Activated T-cell treated with anti-CD3 and anti-CD28 coated beads, Interleukin-2, amount 50 U/mL, for 4 hours (primary cell): ENCODE results near the gene NBAS. TPM values are rescaled to one million over a fixed set of nuclear protein-coding genes. Genes with fewer than 3 reads are reported as not detected.
"Not testable (repeated sequence)": the region's sequence is repeated elsewhere in the genome, so short reads cannot be mapped to it uniquely, and the experiment has no call there.

Experiments
- ATAC-seq, 2 donors: fragments of 200-7000 bp; cut with Tn5 transposase; one replicate each; pipeline ENCODE4 v1.10.0; 2021
- DNase-seq: peaks from one replicate; pipeline ENCODE4 v3.0.0-alpha.2; 2020
- H3K27me3 Mint-ChIP-seq: one replicate; pipeline ENCODE4 v1.8.0; 2021; ENCODE audit warnings: low read depth, mixed read lengths
- H3K36me3 Mint-ChIP-seq: one replicate; pipeline ENCODE4 v1.8.0; 2022; ENCODE audit warnings: mixed read lengths; ENCODE audit not compliant: insufficient read depth
- H3K4me1 Mint-ChIP-seq: one replicate; pipeline ENCODE4 v1.8.0; 2021; ENCODE audit warnings: low read depth, mixed read lengths
- H3K4me3 Mint-ChIP-seq: one replicate; pipeline ENCODE4 v1.8.0; 2021; ENCODE audit warnings: mild to moderate bottlenecking, moderate library complexity, mixed read lengths
- H3K9me3 Mint-ChIP-seq: one replicate; pipeline ENCODE4 v1.8.0; 2021; ENCODE audit warnings: mixed read lengths
- total RNA-seq, 3 donors: library from RNA; stranded (reverse); gene quantifications; one replicate each; pipeline ENCODE4 v1.2.1, GENCODE V29; 2021

The NBAS gene
- total RNA-seq, 3 donors from 2014 or later = 28.5 to 30.4 (median 29.7) TPM

DNA sequence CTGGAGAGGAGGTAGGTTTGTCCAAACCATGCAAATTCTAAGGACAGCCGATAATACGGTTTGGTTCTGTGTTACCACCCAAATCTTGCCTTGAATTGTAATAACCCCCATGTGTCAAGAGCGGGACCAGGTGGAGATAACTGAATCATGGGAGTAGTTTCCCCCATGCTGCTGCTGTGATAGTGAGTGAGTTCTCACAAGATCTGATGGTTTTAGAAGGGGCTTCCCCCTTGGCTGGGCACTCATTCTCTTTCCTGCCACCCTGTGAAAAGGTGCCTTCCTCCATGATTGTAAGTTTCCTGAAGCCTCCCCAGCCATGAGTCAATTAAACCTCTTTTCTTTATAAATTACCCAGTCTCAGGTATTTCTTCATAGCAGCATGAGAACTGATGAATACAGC lies 295.2 kb downstream of the NBAS start:
- DNase-seq = no peak
- ATAC-seq = peak; percentile 27 to 35
- no peaks in the 10 kb centered on the region for H3K4me1 Mint-ChIP-seq
- H3K36me3 Mint-ChIP-seq = peaks cover 55% of the 10 kb centered on the region
- H3K27me3 Mint-ChIP-seq = no peaks in the 10 kb centered on the region
- H3K4me3 Mint-ChIP-seq = no peak overlapping the region
- peaks cover 9% of the 10 kb centered on the region for H3K9me3 Mint-ChIP-seq

DNA sequence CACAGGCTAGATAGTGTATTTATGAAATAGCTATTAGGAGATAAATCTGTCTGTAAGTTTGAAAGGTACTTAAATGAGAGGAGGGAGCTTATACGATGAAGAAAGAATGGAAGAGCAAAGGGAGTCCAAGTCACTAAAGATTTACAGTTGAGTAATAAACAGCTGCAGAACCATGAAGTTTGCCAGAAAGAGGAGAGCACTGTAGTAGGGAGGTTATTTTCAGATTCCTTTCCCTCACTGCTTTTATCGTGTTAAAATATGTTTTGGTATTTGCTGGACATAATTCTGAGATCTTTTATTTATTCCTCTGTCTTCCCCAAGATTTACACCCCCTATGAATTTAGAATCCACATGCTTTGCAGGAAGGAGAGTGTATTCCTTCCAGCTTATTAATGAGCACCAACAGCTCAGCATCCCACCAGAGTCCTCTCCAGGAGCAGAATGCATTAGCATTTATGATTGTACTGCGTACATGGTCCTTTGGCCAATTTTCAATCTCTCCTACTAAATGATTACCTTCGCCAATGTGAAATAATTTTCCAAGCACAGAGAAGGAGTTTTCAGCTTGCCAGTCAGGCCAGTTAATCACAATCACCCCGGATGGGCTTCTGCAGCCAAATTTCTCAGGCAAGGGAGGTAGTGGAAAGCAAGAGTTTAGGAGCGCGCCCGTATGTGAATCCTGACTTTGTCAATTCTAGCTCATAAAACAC lies 297.0 kb downstream of the NBAS start:
- H3K4me1 Mint-ChIP-seq = no peaks in the 10 kb centered on the region
- ATAC-seq (no peak), DNase-seq (no peak)
- H3K27me3 Mint-ChIP-seq = no peaks in the 10 kb centered on the region
- H3K9me3 Mint-ChIP-seq = peaks cover 16% of the 10 kb centered on the region
- H3K36me3 Mint-ChIP-seq = peaks cover 61% of the 10 kb centered on the region
- no peak overlapping the region for H3K4me3 Mint-ChIP-seq

DNA sequence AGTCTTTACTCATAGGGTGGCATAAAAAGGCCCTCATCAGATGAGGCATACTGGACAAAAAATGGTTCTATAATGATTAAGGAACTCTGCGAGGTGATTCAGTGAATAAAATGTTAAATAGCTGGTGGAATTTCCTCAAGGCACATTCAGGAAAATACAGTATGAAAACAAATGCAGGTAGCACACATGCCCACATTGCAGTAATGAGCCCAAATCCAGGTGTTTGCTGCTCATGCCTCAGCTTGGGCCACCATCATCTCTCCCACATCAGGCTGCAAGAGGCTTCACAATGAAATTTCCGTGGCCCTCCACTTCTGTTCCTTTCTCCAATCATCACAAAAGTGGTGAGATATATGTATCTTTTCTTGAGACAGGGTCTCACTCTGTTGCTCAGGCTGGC lies 298.3 kb downstream of the NBAS start:
- no peak for ATAC-seq
- peaks cover 57% of the 10 kb centered on the region for H3K36me3 Mint-ChIP-seq
- DNase-seq = no peak
- no peaks in the 10 kb centered on the region for H3K4me1 Mint-ChIP-seq
- H3K4me3 Mint-ChIP-seq = no peak overlapping the region
- H3K27me3 Mint-ChIP-seq = no peaks in the 10 kb centered on the region
- H3K9me3 Mint-ChIP-seq = peaks cover 21% of the 10 kb centered on the region

DNA sequence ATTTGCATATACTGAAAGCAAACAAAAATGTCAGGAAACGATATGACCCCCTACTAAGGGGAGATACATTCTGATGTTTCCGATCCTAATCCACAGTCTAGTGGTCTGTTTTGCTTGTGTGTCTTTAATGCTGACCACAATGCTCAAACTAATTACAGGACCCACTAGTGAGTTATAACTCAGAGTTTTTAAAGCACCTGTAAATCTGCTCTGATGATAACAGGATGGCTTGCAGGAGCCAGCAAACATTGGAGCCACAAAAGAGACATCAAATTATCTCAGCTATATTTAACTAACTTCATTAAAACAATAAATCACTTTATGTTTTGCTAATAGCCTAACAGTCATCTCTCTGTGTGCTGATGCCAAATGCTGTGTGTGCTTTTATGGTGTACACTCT lies 300.3 kb downstream of the NBAS start:
- DNase-seq = no peak
- H3K36me3 Mint-ChIP-seq = peaks cover 54% of the 10 kb centered on the region
- H3K27me3 Mint-ChIP-seq = no peaks in the 10 kb centered on the region
- ATAC-seq = no peak
- H3K4me1 Mint-ChIP-seq = no peaks in the 10 kb centered on the region
- no peak overlapping the region for H3K4me3 Mint-ChIP-seq
- peaks cover 21% of the 10 kb centered on the region for H3K9me3 Mint-ChIP-seq

DNA sequence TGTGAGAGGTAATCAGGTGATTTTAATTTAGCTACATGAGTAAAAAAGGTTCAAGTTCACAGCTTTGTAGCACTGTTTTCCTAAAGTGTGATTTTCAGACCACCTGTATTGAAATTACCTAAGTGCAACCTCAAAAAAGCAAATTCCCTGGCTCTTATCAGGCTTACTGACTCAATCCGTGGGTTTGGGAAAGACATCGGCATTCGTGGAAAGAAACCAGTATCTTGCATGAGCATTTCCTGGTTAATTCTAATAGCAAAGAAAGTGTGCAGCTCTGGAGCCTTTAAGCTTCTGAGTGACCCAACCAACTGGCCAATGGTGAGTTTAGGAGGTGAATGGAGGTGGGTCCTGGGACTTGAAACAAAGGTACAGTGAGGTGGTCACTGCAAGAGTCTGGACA lies 300.9 kb downstream of the NBAS start:
- Mint-ChIP-seq H3K9me3 (peaks cover 21% of the 10 kb centered on the region), H3K4me3 (no peak overlapping the region), H3K4me1 (no peaks in the 10 kb centered on the region), H3K36me3 (peaks cover 54% of the 10 kb centered on the region), H3K27me3 (no peaks in the 10 kb centered on the region)
- DNase-seq (no peak), ATAC-seq (no peak)

DNA sequence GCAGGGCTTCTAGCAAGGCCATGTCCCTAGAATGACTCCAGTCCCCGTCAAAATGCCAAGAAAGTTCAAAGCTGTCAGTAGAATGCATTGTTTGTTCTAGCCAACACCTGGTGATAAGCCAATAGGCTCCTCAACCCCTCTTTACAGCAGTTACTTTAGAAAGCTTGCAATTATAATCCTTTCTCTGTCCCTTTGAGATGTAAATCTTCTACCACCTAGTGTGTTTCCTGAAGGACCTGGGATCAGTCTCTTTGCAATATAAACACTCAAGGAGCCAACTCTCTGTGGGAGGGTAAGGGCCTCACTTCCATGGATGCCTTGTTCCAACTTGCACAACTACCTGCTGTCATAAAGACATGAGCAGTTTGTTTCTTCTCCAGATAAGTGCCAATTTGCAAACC lies 301.8 kb downstream of the NBAS start:
- ATAC-seq = no peak
- Mint-ChIP-seq H3K36me3 (peaks cover 46% of the 10 kb centered on the region), H3K27me3 (no peaks in the 10 kb centered on the region), H3K4me3 (no peak overlapping the region), H3K9me3 (peaks cover 21% of the 10 kb centered on the region), H3K4me1 (no peaks in the 10 kb centered on the region)
- DNase-seq = no peak

DNA sequence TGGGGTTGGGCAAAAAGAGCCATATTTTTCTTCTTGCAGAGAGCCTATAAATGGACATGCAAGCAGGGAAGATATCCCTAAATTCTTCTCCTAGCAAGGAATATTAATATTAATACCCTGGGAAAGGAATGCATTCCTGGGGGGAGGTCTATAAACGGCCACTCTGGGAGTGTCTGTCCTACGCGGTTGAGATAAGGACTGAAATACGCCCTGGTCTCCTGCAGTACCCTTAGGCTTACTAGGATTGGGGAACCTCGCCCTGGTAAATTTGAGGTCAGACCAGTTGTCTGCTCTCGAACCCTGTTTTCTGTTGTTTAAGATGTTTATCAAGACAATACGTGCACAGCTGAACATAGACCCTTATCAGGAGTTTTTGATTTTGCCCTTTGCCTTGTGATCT lies 302.7 kb downstream of the NBAS start:
- not testable (repeated sequence) for DNase-seq, ATAC-seq, H3K27me3 Mint-ChIP-seq, H3K4me3 Mint-ChIP-seq, H3K4me1 Mint-ChIP-seq
- H3K36me3 Mint-ChIP-seq = peaks cover 36% of the 10 kb centered on the region
- peaks cover 15% of the 10 kb centered on the region for H3K9me3 Mint-ChIP-seq

DNA sequence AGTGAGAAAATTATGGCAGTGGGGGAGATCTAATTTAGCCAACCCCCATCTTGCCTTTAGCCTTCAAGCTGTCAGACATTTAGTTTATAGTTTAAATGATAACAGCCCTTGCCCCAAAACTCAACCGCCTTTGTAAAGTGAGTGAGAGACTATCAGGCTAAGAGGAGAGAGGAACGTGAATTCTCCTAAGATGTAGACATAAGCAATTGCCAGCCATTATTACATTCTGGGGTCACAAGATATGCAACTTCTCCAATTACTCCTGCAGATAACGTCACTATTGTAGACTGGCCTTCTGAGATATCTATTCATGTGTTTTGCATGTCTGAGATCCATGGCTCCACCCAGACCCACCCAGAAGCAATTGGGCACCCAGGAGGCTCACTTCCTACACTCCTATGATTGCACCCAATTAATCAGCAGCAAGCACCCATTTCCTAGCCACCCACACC lies 307.3 kb downstream of the NBAS start:
- no peak overlapping the region for H3K4me3 Mint-ChIP-seq
- peaks cover 17% of the 10 kb centered on the region for H3K9me3 Mint-ChIP-seq
- no peaks in the 10 kb centered on the region for H3K4me1 Mint-ChIP-seq
- peaks cover 37% of the 10 kb centered on the region for H3K36me3 Mint-ChIP-seq
- no peak for DNase-seq
- no peaks in the 10 kb centered on the region for H3K27me3 Mint-ChIP-seq
- no peak for ATAC-seq

DNA sequence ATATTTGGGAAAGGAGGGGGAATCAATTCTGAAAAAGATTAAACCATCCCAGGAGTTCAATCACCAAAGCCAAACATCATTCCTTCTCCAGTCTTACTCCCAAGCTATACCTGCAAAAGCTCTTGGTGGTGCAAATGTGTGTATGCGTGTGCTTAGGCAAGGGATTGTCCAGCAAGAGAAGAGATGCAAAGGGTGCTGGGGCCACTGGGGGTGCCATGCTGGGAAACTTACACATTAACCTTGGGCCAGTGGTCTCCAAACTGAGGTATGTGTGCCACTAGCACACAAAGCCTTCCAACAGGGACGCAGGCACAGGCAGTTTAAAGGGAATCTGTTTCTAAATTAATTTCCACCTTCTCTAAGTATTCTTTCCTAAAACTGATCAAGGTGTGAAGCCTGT lies 307.9 kb downstream of the NBAS start:
- DNase-seq = no peak
- Mint-ChIP-seq H3K9me3 (peaks cover 13% of the 10 kb centered on the region), H3K4me3 (no peak overlapping the region), H3K36me3 (peaks cover 35% of the 10 kb centered on the region), H3K4me1 (no peaks in the 10 kb centered on the region), H3K27me3 (no peaks in the 10 kb centered on the region)
- no peak for ATAC-seq

DNA sequence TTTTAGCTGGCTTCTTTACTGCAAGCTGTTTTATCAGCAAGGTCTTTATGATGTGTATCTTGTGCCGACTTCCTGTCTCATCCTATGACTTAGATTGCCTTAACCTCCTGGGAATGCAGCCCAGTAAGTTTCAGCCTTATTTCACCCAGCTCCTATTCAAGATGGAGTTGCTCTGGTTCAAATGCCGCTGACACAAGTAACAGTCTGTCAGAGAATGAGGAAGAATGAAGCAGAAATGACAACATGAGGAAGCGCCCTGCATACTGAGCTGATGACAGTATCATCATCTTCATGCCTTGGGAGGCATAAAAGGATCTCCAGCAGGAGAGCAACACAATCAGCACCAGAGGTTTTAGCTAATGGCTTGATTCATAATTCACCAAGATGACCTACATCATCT lies 309.4 kb downstream of the NBAS start:
- no peaks in the 10 kb centered on the region for H3K27me3 Mint-ChIP-seq
- no peak for DNase-seq
- no peak for ATAC-seq
- H3K36me3 Mint-ChIP-seq = peaks cover 31% of the 10 kb centered on the region
- no peaks in the 10 kb centered on the region for H3K4me1 Mint-ChIP-seq
- H3K4me3 Mint-ChIP-seq = no peak overlapping the region
- H3K9me3 Mint-ChIP-seq = peaks cover 13% of the 10 kb centered on the region

DNA sequence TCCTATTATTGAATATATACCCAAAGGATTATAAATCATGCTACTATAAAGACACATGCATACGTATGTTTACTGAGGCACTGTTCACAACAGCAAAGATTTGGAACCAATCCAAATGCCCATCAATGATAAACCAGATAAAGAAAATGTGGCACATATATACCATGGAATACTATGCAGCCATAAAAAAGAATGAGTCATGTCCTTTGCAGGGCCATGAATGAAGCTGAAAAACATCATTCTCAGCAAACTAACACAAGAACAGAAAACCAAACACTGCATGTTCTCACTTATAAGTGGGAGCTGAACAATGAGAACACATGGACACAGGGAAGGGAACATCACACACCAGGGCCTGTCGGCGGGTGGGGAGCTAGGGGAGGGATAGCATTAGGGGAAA lies 310.2 kb downstream of the NBAS start:
- Mint-ChIP-seq H3K9me3 (peaks cover 13% of the 10 kb centered on the region), H3K36me3 (peaks cover 34% of the 10 kb centered on the region)
- H3K27me3 Mint-ChIP-seq, H3K4me1 Mint-ChIP-seq, ATAC-seq, DNase-seq, H3K4me3 Mint-ChIP-seq: not testable (repeated sequence)

DNA sequence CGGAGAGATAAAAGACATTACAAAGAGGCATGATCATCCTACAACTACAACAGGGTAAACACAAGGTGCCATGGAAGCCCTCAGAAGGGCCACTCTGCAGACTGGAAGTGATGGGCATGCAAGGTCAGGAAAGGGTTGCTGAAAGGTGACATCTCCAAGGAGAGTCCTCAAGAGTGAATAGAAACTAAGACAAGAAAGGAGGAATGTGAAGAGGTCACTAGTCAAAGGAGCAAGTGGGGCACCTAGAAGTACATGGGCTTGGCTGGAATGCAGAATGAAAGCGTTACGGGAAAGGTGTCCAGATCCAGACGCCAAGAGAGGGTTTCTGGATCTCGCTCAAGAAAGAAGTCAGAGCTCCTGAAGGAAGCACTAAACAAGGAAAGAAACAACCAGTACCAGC lies 314.3 kb downstream of the NBAS start:
- Mint-ChIP-seq H3K4me1 (peaks cover 17% of the 10 kb centered on the region), H3K36me3 (peaks cover 40% of the 10 kb centered on the region), H3K4me3 (no peak overlapping the region), H3K27me3 (no peaks in the 10 kb centered on the region), H3K9me3 (peaks cover 13% of the 10 kb centered on the region)
- DNase-seq = no peak
- no peak for ATAC-seq

DNA sequence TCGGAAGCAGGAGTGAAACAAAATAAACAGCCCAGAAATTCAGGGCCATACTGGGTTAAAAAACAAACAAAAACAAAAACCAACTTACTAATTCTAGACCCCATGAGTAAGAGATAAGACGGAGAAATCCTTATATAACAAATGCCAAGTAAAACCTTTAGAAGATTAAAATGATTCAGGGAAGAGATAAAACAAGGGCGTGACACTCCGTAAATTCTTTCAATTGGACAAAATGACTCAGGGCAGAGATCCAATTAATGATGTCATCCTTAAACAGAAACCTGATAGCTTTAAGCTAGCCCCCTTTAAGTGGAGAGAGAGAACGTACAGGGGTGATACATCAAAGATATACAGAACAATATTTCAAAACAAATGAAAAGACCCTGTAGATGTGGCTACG lies 317.4 kb downstream of the NBAS start:
- Mint-ChIP-seq H3K9me3 (no peaks in the 10 kb centered on the region), H3K4me3 (no peak overlapping the region), H3K36me3 (peaks cover 26% of the 10 kb centered on the region), H3K27me3 (no peaks in the 10 kb centered on the region), H3K4me1 (peaks cover 17% of the 10 kb centered on the region)
- DNase-seq (no peak), ATAC-seq (no peak)

DNA sequence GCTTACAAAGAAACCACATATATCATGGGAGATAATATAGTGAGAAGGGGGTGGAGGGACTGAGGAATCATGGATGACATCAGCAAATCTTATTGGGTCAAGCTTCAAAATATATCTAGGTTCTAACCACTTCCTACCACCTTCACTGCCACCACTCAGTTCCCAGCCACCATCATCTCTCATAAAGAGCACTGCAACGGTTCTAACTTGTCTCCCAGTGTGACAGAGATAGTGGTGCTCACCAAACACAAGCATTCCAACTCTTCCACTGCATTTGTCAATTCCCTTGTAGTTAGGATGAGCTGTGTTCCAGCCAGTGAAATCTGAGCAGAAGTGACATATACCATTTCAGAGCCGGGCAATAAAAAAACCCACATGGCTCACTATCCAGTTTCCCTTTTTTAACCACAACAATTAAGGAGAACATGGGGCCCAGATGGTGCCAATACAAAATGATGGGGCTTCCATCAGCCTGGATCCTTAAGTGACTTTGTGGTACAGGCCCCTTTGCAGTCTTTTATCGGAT lies 318.1 kb downstream of the NBAS start:
- DNase-seq (no peak), ATAC-seq (no peak)
- Mint-ChIP-seq H3K9me3 (no peaks in the 10 kb centered on the region), H3K4me1 (peaks cover 17% of the 10 kb centered on the region), H3K36me3 (peaks cover 29% of the 10 kb centered on the region), H3K27me3 (no peaks in the 10 kb centered on the region), H3K4me3 (no peak overlapping the region)

DNA sequence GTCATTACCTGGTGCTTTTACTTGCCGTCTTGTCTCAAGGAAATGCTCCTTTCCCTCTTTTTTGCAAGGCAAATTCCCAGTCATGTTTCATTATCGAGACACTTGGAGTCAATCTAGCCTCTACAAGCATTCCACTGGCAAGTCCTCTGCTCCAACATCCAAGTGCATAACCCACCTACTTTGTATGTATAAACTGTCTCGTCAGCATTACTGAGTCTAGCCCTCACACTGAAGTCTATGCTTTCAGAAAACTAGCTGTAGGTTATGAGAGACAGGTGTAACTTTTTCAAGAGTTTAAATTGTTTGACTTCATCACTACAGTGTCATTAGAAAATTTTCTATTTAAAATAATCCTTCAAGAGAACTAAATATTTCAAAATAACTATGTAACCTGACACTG lies 319.2 kb downstream of the NBAS start:
- ATAC-seq = no peak
- Mint-ChIP-seq H3K9me3 (no peaks in the 10 kb centered on the region), H3K27me3 (no peaks in the 10 kb centered on the region)

More for the DNA sequence above, 319.2 kb downstream of the NBAS start:
- DNase-seq = no peak
- Mint-ChIP-seq H3K4me3 (no peak overlapping the region), H3K4me1 (peaks cover 17% of the 10 kb centered on the region), H3K36me3 (peaks cover 29% of the 10 kb centered on the region)
